ENCODE results near the gene CIAO3.
"Not testable (repeated sequence)": the region's sequence is repeated elsewhere in the genome, so short reads cannot be mapped to it uniquely, and the experiment has no call there.

CIAO3 gene

GRCh38 chr16:759110-759910 is 18.5 kb upstream of the CIAO3 start:
- peak; percentile 10 for DNase-seq

- DNase-seq = no peak
Measured at GRCh38 chr16:756428-756827, 15.6 kb upstream of the CIAO3 start.

- DNase-seq = no peak
Measured at GRCh38 chr16:754656-755055, 13.9 kb upstream of the CIAO3 start.

- not testable (repeated sequence) for DNase-seq
Measured at GRCh38 chr16:754121-754607, 13.4 kb upstream of the CIAO3 start.

- DNase-seq = no peak
Measured at GRCh38 chr16:752007-752312, 11.2 kb upstream of the CIAO3 start.

- DNase-seq = no peak
Measured at GRCh38 chr16:751152-752006, 10.6 kb upstream of the CIAO3 start.

- no peak for DNase-seq
Measured at GRCh38 chr16:750485-750884, 9.7 kb upstream of the CIAO3 start.

- no peak for DNase-seq
Measured at GRCh38 chr16:749010-749409, 8.2 kb upstream of the CIAO3 start.

- DNase-seq = no peak
Measured at GRCh38 chr16:747978-748746, 7.4 kb upstream of the CIAO3 start.

- no peak for DNase-seq
Measured at GRCh38 chr16:746637-747036, 5.8 kb upstream of the CIAO3 start.

GRCh38 chr16:745739-746138 is 4.9 kb upstream of the CIAO3 start:
- DNase-seq = no peak

- DNase-seq = no peak
Measured at GRCh38 chr16:743794-744500, 3.1 kb upstream of the CIAO3 start.

GRCh38 chr16:742894-743293 is 2.1 kb upstream of the CIAO3 start:
- DNase-seq = not testable (repeated sequence)

GRCh38 chr16:741986-742629 is 1.3 kb upstream of the CIAO3 start:
- DNase-seq = no peak

GRCh38 chr16:740459-740763 is 386 bp downstream of the CIAO3 start:
- DNase-seq = no peak

GRCh38 chr16:739560-740458 is 988 bp downstream of the CIAO3 start:
- no peak for DNase-seq

- DNase-seq = no peak
Measured at GRCh38 chr16:736936-737481, 3.8 kb downstream of the CIAO3 start.

GRCh38 chr16:735982-736453 is 4.8 kb downstream of the CIAO3 start:
- no peak for DNase-seq

- no peak for DNase-seq
Measured at GRCh38 chr16:734981-735881, 5.6 kb downstream of the CIAO3 start.
